G401 (cell line): Measurements from ENCODE around the gene GRID2. TPM values are rescaled to one million over a fixed set of nuclear protein-coding genes. Genes with fewer than 3 reads are reported as not detected.

ENCODE experiments used
- DNase-seq: peaks from one replicate; pipeline ENCODE4 v3.0.0-alpha.2; 2015; ENCODE audit warnings: low spot score
- in situ Hi-C: cut with HindIII; loops from 2 replicates; pipeline ENCODE4 v1.10.0; 2016; ENCODE audit warnings: low sequenced_read_pairs, mixed read lengths
- total RNA-seq: library from RNA; depleted of rRNA; stranded (reverse); fragments of >200 nt; shearing (Covaris generic); gene quantifications from 2 replicates; pipeline ENCODE4 v1.2.3, GENCODE V29; 2014

GRID2 gene
- total RNA-seq, 1 experiment from 2014 or later: not detected

GRCh38 chr4:92996533-92996932 is 692.8 kb downstream of the GRID2 start:
- DNase-seq: no peak
- in situ Hi-C loops: no loop called here

DNA sequence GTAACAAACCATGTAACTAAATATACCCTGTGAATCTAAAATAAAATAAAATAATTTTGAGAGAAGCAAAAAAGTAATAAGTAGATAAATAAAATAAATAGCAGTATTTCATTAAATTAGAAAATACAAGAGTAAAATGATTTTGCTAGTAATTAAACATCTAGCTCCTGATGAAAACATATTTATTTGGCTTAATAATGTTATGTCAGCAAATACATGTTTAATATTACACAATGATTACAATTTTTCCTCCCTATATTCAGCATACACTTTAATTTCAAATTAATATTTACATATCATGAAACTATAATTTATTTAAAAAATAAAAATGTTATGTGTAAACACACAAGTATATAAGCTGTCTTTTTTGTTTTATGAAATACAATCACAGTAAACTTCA is 697.1 kb downstream of the GRID2 start:
- in situ Hi-C loops: no loop called here
- DNase-seq: no peak

DNA sequence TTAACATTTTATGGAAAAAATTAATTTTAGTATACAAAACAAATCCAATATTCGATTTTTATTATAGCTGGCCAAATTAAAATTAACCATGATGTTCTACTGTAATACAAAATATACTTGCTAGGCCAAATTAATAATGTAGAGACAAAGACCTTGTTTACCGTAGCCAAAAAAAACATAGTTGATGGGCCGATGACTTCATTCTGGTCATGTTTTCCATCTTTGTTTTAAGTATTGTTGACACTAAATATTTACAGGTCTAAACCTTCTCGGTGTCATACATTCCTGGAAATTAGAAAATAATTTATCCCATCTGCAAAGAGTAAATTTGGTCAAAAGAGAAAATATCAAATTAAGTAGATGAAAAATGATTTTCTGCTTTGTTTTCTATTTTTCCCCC is 698.5 kb downstream of the GRID2 start:
- DNase-seq: no peak
- in situ Hi-C loops: no loop called here

GRCh38 chr4:93016350-93016749 is 712.6 kb downstream of the GRID2 start:
- in situ Hi-C loops: no loop called here
- no peak for DNase-seq

DNA sequence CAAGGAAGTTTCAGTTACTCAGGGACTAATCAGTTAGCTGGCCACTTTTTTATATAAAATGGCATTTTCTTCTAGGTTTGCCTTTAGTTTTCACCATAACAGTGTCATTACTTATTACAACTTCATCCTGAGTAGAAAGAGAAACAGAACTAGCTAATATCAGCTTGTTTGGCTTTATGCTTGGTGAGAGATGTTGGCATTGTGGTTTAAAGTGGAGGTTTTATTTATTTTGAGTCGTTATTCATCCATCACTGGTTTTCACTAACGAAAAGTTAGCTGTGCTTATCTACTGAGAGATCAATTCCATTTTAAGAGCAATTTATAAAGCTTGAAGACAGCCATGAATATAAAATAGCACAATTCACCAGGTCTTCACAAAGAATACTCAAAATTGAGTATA is 714.5 kb downstream of the GRID2 start:
- in situ Hi-C loops: no loop called here

GRCh38 chr4:93018806-93019205 is 715.0 kb downstream of the GRID2 start:
- in situ Hi-C loops: no loop called here
- no peak for DNase-seq

More for the DNA sequence above, 714.5 kb downstream of the GRID2 start:
- DNase-seq: no peak

- in situ Hi-C loops: no loop called here
- no peak for DNase-seq
Measured at GRCh38 chr4:93029769-93030168, 726.0 kb downstream of the GRID2 start.

DNA sequence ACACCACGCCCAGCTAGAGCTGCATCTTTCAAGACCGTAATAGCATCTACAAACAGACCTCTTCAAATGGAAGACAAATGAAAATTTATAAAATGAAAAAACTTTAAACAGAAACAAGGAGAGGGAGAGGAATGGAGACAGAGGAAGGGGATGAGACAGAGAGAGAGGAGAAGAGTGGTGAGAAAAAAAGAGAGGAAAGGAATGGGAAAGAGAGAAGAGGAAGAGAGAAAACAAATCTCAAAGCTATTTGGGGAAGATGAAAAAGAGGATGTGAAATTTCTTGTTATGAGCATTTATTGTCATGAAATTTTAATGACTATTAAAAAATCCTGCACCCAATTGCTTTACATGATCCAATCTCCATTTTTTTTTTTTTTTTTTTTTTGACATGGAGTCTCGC is 726.9 kb downstream of the GRID2 start:
- no peak for DNase-seq
- in situ Hi-C loops: no loop called here

- in situ Hi-C loops: no loop called here
- no peak for DNase-seq
Measured at GRCh38 chr4:93031431-93032098, 727.8 kb downstream of the GRID2 start.

GRCh38 chr4:93042746-93043145 is 739.0 kb downstream of the GRID2 start:
- no peak for DNase-seq
- in situ Hi-C loops: no loop called here

DNA sequence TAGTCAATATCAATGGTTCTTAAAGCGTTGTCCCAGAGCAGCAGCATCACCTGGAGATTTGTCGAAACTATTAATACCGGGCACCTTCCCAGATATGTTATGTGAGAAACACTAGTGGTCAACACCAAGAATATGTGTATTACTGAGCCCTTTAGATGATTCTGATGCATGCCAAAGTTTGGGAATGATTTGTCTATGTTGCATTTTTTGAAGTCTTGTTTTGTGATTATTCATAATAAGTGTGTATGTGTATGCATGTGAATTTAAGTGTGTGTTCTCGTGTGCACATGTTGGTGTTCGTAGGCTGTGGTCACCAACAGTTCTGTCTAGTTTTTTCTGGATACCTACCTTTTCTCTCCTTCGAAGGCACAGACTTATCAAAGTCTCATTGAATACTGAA is 749.4 kb downstream of the GRID2 start:
- in situ Hi-C loops: no loop called here
- DNase-seq: no peak

- DNase-seq: no peak
Measured at GRCh38 chr4:93061826-93062225, 758.1 kb downstream of the GRID2 start.

GRCh38 chr4:93063325-93063724 is 759.6 kb downstream of the GRID2 start:
- DNase-seq: no peak
- in situ Hi-C loops: no loop called here

More at GRCh38 chr4:93061826-93062225, 758.1 kb downstream of the GRID2 start:
- in situ Hi-C loops: no loop called here

DNA sequence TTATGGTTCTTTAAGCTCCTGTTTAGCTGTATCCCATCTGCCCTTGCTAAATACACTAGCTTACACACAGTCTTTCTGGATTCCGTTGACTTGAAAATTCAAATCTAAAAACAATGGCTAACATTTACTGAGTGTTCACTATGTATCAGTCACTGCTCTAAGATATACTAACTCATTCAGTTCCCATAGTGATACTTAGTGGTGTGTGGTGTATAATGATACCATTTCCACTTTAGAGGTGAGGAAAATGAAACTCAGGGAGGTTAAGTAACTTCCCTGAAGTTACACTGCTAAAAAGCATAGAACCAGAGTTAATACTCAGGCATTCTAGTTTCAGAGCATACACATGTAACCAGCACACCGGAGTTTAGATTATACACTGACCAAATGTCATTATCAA is 762.0 kb downstream of the GRID2 start:
- in situ Hi-C loops: no loop called here
- DNase-seq: no peak

- in situ Hi-C loops: no loop called here
- DNase-seq: no peak
Measured at GRCh38 chr4:93066749-93067148, 763.0 kb downstream of the GRID2 start.

DNA sequence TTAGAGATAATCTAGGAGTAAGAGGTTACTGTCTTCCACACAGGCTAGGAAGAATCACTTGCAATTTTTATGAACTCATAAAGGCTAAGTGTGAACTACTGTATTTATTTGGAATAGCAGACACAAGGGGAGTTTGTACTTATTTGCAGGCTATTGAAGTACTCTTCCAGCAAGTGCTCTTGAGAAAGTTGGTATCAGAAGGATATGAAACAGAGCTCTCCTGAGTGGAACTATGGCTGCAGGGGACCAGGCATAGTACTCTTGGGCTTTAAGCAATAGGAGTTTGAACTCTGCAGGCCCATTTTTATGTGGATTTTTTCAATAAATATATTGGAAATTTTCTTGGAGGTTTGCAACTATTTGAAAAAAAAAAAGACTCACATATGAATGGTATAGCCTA is 768.5 kb downstream of the GRID2 start:
- no peak for DNase-seq
- in situ Hi-C loops: no loop called here

GRCh38 chr4:93080316-93080715 is 776.5 kb downstream of the GRID2 start:
- no peak for DNase-seq
- in situ Hi-C loops: no loop called here

DNA sequence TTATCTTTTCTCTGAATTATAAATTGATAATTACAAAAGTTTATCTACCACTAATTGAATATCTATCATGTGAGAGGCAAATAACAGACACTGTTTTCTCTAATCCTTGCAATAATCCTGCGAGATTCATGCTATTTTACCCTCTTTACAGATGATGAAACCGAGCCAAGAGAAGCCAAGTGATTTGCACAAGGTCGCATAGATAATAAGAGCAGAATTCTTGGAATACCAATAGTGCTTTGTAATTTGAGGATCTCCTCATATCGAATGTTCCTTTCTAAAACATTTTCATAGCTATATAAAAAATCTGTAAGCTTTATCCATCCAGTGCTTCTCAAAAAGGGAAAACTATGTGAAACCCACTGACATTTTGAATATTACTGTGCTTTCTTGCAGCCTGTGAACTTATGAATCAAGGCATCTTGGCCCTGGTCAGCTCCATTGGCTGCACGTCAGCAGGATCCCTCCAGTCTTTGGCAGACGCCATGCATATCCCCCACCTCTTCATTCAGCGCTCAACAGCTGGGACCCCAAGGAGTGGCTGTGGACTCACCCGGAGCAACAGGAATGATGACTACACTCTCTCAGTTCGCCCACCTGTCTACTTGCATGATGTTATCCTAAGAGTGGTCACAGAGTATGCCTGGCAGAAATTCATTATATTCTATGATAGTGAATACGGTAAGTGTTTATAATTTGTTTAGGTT is 781.0 kb downstream of the GRID2 start:
- in situ Hi-C loops: no loop called here
- no peak for DNase-seq

GRCh38 chr4:93086356-93086755 is 782.6 kb downstream of the GRID2 start:
- in situ Hi-C loops: no loop called here
- DNase-seq: peak; percentile 48

DNA sequence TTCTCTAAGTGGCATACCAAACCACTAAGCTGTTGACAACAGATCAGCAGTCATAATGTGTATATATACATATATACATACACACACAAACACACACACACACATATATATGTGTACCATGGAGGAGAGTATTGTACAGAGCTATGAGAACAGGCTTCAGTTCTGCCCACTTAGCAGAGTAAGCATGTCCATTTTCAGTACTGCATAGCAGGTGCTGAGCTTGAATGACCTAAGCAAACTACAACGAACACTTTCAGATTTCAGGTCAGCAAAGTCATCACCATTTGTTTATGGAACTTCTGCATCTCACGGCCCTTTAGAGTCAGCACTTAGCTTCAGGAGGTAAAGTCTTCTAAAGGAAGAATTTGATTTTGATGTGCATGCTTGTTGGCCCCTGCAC is 789.0 kb downstream of the GRID2 start:
- in situ Hi-C loops: no loop called here

DNA sequence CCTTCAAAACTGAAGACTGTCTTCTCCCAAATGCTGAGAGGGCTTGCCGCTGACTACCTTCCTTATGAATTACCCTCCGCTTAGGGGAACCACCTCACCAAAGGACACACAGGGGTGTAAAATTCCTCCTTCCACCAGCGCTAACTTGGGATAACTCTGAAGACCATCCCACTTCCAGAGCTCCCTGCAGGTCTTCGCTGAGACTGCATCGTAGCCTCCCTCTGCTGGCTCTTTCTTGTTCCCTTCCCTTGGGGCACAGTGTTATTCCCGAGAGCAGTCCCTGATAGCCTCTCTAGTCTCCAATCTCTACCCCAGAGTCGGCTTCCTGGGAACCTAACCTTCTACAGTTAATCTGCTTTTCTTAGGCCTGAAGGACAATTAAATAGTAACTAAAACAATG is 799.3 kb downstream of the GRID2 start:
- no peak for DNase-seq
- in situ Hi-C loops: no loop called here

More for the DNA sequence above, 789.0 kb downstream of the GRID2 start:
- DNase-seq: no peak
